Measurements from ENCODE around the gene RRP1.

The RRP1 gene

GRCh38 chr21:43794857-43795256 lies 5.5 kb downstream of the RRP1 start:
- 92% methylated on average over 14 of the region's 14 CpGs for WGBS
- H3K9me3 ChIP-seq (ENCODE audit: insufficient read depth, low read depth, low read length), result no peaks in the 10 kb centered on the region
- peaks cover 92% of the 10 kb centered on the region for H3K36me3 ChIP-seq (ENCODE audit: insufficient read depth, low read length)
- H3K27me3 ChIP-seq (ENCODE audit: insufficient read depth, low read length), result no peaks in the 10 kb centered on the region
- H3K9ac ChIP-seq (ENCODE audit: low read depth, low read length), result no peak overlapping the region
- H3K27ac ChIP-seq (ENCODE audit: low read depth, low read length), result no peak overlapping the region
- H3K4me1 ChIP-seq (ENCODE audit: insufficient read depth, low read length), result peaks cover 10% of the 10 kb centered on the region; the same call in 1 of the 2 replicates
- H3K4me3 ChIP-seq (ENCODE audit: low read length), result no peak overlapping the region

DNA sequence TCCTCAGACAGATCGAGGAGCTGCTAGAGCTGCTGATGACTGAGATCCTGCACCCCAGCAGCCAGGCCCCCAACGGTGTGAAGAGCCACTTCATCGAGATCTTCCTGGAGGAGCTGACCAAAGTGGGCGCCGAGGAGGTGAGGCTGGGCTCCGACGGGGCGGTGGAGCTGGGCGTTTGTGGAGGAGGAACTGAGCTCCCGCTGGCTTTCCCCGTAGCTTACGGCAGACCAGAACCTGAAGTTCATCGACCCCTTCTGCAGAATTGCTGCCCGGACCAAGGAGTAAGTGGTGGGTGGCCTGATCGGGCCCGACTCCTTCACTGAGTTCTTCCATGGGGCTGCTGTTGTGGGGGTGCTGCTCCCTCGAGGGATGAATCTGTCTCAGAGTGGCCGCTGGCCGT lies 8.0 kb downstream of the RRP1 start:
- H3K4me3 ChIP-seq (ENCODE audit: low read length), result no peak overlapping the region
- WGBS, result 95% methylated on average over 19 of the region's 19 CpGs
- H3K27ac ChIP-seq (ENCODE audit: low read depth, low read length), result no peak overlapping the region
- peaks cover 100% of the 10 kb centered on the region for H3K36me3 ChIP-seq (ENCODE audit: insufficient read depth, low read length)
- no peaks in the 10 kb centered on the region for H3K9me3 ChIP-seq (ENCODE audit: insufficient read depth, low read depth, low read length)
- H3K27me3 ChIP-seq (ENCODE audit: insufficient read depth, low read length), result no peaks in the 10 kb centered on the region
- H3K9ac ChIP-seq (ENCODE audit: low read depth, low read length), result no peak overlapping the region
- H3K4me1 ChIP-seq (ENCODE audit: insufficient read depth, low read length), result no peaks in the 10 kb centered on the region

DNA sequence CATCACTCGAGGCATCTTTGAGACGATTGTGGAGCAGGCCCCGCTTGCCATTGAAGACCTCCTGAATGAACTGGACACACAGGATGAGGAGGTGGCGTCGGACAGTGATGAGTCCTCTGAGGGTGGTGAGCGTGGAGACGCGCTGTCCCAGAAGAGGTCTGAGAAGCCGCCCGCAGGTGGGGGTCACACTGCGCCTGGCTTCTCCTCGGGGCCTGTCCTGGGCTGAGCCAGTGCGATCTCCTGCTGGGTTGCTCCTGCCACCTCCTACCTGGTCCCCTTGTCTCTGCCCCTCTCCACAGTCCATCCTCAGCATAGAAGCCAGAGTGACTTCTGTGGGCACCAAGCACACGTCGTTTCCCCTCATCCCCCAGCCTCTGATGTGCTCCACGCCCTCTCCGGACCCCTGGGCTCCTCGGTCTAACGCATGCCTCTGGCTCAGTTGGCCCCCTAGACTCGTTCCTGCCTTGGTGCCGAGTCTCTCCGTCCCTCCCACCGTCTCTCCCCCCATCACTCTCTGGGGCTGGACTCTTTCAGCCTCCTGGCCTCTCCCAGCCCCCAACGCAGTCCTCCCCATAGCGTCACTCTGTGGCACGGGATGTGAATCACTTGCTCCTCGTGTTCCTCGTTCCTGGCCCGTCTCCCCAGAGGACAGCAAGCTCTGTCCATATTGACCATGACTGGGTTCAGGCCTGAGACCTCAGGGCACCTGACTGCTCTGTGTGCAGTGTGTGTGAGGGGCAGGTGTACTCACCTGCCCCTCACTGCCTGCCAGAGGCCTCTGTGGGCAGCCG lies 8.7 kb downstream of the RRP1 start:
- H3K27me3 ChIP-seq (ENCODE audit: insufficient read depth, low read length), result no peaks in the 10 kb centered on the region
- H3K9ac ChIP-seq (ENCODE audit: low read depth, low read length), result no peak overlapping the region
- peaks cover 100% of the 10 kb centered on the region for H3K36me3 ChIP-seq (ENCODE audit: insufficient read depth, low read length)
- no peaks in the 10 kb centered on the region for H3K9me3 ChIP-seq (ENCODE audit: insufficient read depth, low read depth, low read length)
- no peak overlapping the region for H3K4me3 ChIP-seq (ENCODE audit: low read length)
- H3K27ac ChIP-seq (ENCODE audit: low read depth, low read length), result no peak overlapping the region
- no peaks in the 10 kb centered on the region for H3K4me1 ChIP-seq (ENCODE audit: insufficient read depth, low read length)
- 96% methylated on average over 30 of the region's 30 CpGs for WGBS

DNA sequence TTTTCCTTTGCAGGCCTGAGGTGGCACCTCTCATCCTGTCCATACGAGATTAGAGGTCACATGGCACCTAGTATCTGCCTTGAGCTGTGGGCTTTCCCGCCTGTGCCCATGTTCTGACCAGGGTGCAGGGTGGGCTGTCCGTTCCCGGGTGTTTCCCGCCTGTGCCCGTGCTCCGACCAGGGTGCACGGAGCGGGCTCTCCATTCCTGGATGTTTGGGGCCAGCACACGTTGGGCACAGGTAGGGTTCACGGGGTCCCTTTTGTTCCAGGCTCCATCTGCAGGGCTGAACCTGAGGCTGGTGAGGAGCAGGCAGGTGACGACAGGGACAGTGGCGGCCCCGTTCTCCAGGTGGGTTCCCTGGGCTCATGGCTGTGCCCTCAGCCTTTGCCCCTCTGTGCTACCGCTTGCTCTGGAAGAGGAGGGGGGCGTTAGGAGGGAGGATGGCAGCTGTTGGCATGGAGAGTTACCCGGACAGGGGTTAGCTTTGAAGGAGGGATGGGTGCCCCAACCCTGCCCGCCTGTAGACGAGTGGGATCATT lies 10.0 kb downstream of the RRP1 start:
- Histone ChIP-seq H3K36me3 (ENCODE audit: insufficient read depth, low read length) (peaks cover 99% of the 10 kb centered on the region), H3K9ac (ENCODE audit: low read depth, low read length) (no peak overlapping the region), H3K27ac (ENCODE audit: low read depth, low read length) (no peak overlapping the region), H3K9me3 (ENCODE audit: insufficient read depth, low read depth, low read length) (no peaks in the 10 kb centered on the region), H3K27me3 (ENCODE audit: insufficient read depth, low read length) (no peaks in the 10 kb centered on the region), H3K4me3 (ENCODE audit: low read length) (no peak overlapping the region), H3K4me1 (ENCODE audit: insufficient read depth, low read length) (no peaks in the 10 kb centered on the region)
- WGBS, result 94% methylated on average over 19 of the region's 19 CpGs

GRCh38 chr21:43800124-43800523 lies 10.7 kb downstream of the RRP1 start:
- Histone ChIP-seq H3K4me1 (ENCODE audit: insufficient read depth, low read length) (no peaks in the 10 kb centered on the region), H3K36me3 (ENCODE audit: insufficient read depth, low read length) (peaks cover 92% of the 10 kb centered on the region), H3K4me3 (ENCODE audit: low read length) (no peak overlapping the region), H3K9ac (ENCODE audit: low read depth, low read length) (no peak overlapping the region), H3K9me3 (ENCODE audit: insufficient read depth, low read depth, low read length) (no peaks in the 10 kb centered on the region), H3K27me3 (ENCODE audit: insufficient read depth, low read length) (no peaks in the 10 kb centered on the region), H3K27ac (ENCODE audit: low read depth, low read length) (no peak overlapping the region)
- WGBS, result 96% methylated on average over 17 of the region's 17 CpGs

DNA sequence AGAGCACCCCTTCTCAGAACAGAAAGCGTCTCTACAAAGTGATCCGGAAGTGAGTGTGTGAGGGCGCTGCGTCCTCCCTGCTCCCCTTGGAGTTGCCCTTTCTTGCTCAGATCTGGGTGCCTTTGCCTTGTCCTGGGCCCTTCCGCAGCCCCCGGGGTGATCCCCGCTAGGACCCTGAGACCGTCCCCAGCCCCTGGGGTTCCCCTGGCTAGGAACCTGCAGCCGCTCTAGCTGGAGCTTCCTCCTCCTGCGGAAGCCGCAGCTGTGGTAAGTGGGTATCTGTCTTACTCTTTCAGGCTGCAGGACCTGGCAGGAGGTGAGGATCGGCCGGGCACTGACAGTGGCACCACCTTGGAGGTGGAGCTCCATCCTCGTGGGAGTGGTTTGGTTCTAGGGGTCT lies 11.2 kb downstream of the RRP1 start:
- H3K27ac ChIP-seq (ENCODE audit: low read depth, low read length), result no peak overlapping the region
- H3K36me3 ChIP-seq (ENCODE audit: insufficient read depth, low read length), result peaks cover 92% of the 10 kb centered on the region
- no peak overlapping the region for H3K4me3 ChIP-seq (ENCODE audit: low read length)
- 94% methylated on average over 14 of the region's 14 CpGs for WGBS
- H3K9ac ChIP-seq (ENCODE audit: low read depth, low read length), result no peak overlapping the region
- no peaks in the 10 kb centered on the region for H3K27me3 ChIP-seq (ENCODE audit: insufficient read depth, low read length)
- H3K9me3 ChIP-seq (ENCODE audit: insufficient read depth, low read depth, low read length), result no peaks in the 10 kb centered on the region
- no peaks in the 10 kb centered on the region for H3K4me1 ChIP-seq (ENCODE audit: insufficient read depth, low read length)

- Histone ChIP-seq H3K9ac (ENCODE audit: low read depth, low read length) (no peak overlapping the region), H3K4me3 (ENCODE audit: low read length) (no peak overlapping the region), H3K36me3 (ENCODE audit: insufficient read depth, low read length) (peaks cover 92% of the 10 kb centered on the region), H3K9me3 (ENCODE audit: insufficient read depth, low read depth, low read length) (no peaks in the 10 kb centered on the region), H3K27me3 (ENCODE audit: insufficient read depth, low read length) (no peaks in the 10 kb centered on the region), H3K4me1 (ENCODE audit: insufficient read depth, low read length) (no peaks in the 10 kb centered on the region), H3K27ac (ENCODE audit: low read depth, low read length) (no peak overlapping the region)
- WGBS, result 95% methylated on average over 42 of the region's 42 CpGs
Observed at GRCh38 chr21:43801006-43801783, 11.8 kb downstream of the RRP1 start.

DNA sequence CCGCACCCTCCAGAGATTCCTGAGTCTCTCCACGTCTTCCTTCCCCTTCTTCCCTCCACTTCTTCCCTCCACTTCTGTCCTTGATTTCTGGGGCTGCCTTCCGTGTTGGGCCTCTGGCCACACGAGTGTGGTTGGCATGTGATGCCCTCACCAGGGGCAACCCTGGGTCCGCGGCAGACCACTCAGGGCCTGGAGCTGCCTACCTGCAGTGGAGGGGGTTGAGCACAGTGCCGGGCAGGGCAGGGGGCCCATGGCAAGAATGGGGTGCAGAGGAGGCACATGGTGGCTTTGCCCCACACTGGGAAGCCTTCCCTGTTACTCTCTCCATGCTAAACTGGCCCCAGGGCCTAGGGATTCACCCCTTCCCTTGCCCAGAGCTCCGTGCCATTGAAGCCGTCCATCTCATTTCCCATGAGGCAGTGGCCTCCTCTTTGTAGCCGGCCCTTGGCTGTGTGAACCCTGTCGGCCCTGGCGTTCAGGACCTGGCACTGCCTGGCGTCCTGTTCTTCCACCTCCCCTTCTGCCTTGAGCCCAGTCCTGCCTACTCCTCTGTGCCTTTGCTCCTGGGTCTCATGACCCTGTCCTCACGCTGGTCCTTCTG lies 13.4 kb downstream of the RRP1 start:
- no peak overlapping the region for H3K27ac ChIP-seq (ENCODE audit: low read depth, low read length)
- peaks cover 78% of the 10 kb centered on the region for H3K36me3 ChIP-seq (ENCODE audit: insufficient read depth, low read length)
- H3K4me3 ChIP-seq (ENCODE audit: low read length), result no peak overlapping the region
- no peaks in the 10 kb centered on the region for H3K4me1 ChIP-seq (ENCODE audit: insufficient read depth, low read length)
- H3K9ac ChIP-seq (ENCODE audit: low read depth, low read length), result no peak overlapping the region
- no peaks in the 10 kb centered on the region for H3K27me3 ChIP-seq (ENCODE audit: insufficient read depth, low read length)
- WGBS, result 94% methylated on average over 14 of the region's 14 CpGs
- no peaks in the 10 kb centered on the region for H3K9me3 ChIP-seq (ENCODE audit: insufficient read depth, low read depth, low read length)

DNA sequence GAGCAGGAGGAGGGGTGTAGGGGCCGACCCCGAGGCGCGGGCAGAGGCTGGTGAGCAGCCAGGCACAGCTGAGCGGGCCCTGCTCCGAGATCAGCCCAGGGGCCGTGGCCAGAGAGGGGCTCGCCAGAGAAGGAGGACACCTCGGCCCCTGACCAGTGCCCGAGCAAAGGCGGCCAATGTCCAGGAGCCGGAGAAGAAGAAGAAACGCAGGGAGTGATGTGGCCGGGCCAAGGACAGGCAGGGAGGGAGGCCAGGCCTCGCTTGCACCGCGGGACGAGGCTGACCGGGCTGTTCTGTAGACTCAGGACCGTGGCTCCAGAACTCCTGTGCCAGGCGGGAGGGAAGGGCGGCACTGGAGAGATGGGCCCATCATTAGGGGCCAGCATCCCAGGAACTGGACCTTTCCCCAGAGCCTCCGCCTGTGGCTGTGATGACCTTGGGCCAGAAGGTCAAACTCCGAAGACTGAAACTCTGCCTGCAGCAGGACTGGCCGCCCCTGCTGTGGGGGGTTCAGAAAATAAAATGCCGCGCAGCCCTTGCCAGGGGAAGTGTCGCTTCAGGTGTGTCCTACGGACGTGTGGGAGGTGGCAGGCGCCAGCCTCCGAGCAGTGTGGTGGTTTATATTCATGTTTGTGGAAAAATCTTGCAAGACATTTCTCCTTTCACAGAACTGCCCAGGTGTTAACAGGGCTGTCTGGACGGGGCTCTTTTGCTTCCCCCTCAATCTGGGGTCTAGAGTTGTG lies 14.4 kb downstream of the RRP1 start:
- Histone ChIP-seq H3K4me3 (ENCODE audit: low read length) (no peak overlapping the region), H3K27me3 (ENCODE audit: insufficient read depth, low read length) (no peaks in the 10 kb centered on the region), H3K9ac (ENCODE audit: low read depth, low read length) (no peak overlapping the region), H3K9me3 (ENCODE audit: insufficient read depth, low read depth, low read length) (no peaks in the 10 kb centered on the region), H3K4me1 (ENCODE audit: insufficient read depth, low read length) (no peaks in the 10 kb centered on the region), H3K27ac (ENCODE audit: low read depth, low read length) (no peak overlapping the region), H3K36me3 (ENCODE audit: insufficient read depth, low read length) (peaks cover 69% of the 10 kb centered on the region)
- 94% methylated on average over 33 of the region's 33 CpGs for WGBS

GRCh38 chr21:43805275-43805800 lies 16.0 kb downstream of the RRP1 start:
- Histone ChIP-seq H3K27ac (ENCODE audit: low read depth, low read length) (no peak overlapping the region), H3K9me3 (ENCODE audit: insufficient read depth, low read depth, low read length) (no peaks in the 10 kb centered on the region)
- 95% methylated on average over 14 of the region's 14 CpGs for WGBS

More at GRCh38 chr21:43805275-43805800, 16.0 kb downstream of the RRP1 start:
- Histone ChIP-seq H3K9ac (ENCODE audit: low read depth, low read length) (no peak overlapping the region), H3K36me3 (ENCODE audit: insufficient read depth, low read length) (peaks cover 53% of the 10 kb centered on the region), H3K27me3 (ENCODE audit: insufficient read depth, low read length) (no peaks in the 10 kb centered on the region), H3K4me1 (ENCODE audit: insufficient read depth, low read length) (no peaks in the 10 kb centered on the region), H3K4me3 (ENCODE audit: low read length) (no peak overlapping the region)

Measured in HUES64 (cell line).